Left lung (tissue), 10 donors: ENCODE measurements around the gene ACACA. TPM values are rescaled to one million over a fixed set of nuclear protein-coding genes. Genes with fewer than 3 reads are reported as not detected.

ENCODE experiments used
- ATAC-seq: fragments of 200-7000 bp; cut with Tn5 transposase; one replicate; pipeline ENCODE4 v1.9.1; 2020; ENCODE audit warnings: moderate library complexity
- DNase-seq, 4 donors: peaks; one replicate each; pipeline ENCODE4 v3.0.0-alpha.2; 2013 to 2020
- H3K27ac ChIP-seq, 2 donors: fragments of 200-600 bp; sonication (generic) in 1 of 2; one replicate each; pipeline versions ENCODE4 v1.5.0 to v1.8.0; 2020 to 2021
- H3K27me3 ChIP-seq, 2 donors: fragments of 200-600 bp; sonication (generic) in 1 of 2; one replicate each; pipeline versions ENCODE4 v1.5.0 to v1.8.0; 2020 to 2021
- H3K36me3 ChIP-seq, 2 donors: fragments of 200-600 bp; sonication (generic) in 1 of 2; one replicate each; pipeline versions ENCODE4 v1.5.0 to v1.8.0; 2020 to 2021
- H3K4me1 ChIP-seq, 2 donors: fragments of 200-600 bp; one replicate each; pipeline ENCODE4 v1.8.0; 2021
- H3K4me3 ChIP-seq, 2 donors: fragments of 200-600 bp; sonication (generic) in 1 of 2; one replicate each; pipeline versions ENCODE4 v1.5.0 to v1.8.0; 2020 to 2021; ENCODE audit warnings: mild to moderate bottlenecking in 1 of 2
- H3K9me3 ChIP-seq, 2 donors: fragments of 200-600 bp; sonication (generic) in 1 of 2; one replicate each; pipeline versions ENCODE4 v1.5.0 to v1.8.0; 2020 to 2021
- intact Hi-C, 2 donors: fragments of 100-400 bp; cut with DNase I; formaldehyde crosslinking; loops; one replicate each; pipeline versions ENCODE4 v1.11.2 to v1.14.2; 2022
- polyA plus RNA-seq, 6 donors: library from polyadenylated mRNA; unstranded; fragments of 120-200 nt; gene quantifications; one replicate each; pipeline ENCODE4 v1.2.1, GENCODE V29; 2013; ENCODE audit not compliant: insufficient read length in 6 of 6
- total RNA-seq, 2 donors: library from RNA; stranded (reverse); fragmentation: NEBNext Ultra II Directional; extraction: Animal tissue kit (Norgen Biotek cat#: 25700); gene quantifications; one replicate each; pipeline ENCODE4 v1.2.1, GENCODE V29; 2021
- TF ChIP-seq, protein P1 (sequence below), 2 donors: fragments of 200-600 bp; sonication (generic) in 1 of 2; IDR thresholded peaks; one replicate each; pipeline versions ENCODE4 v1.5.0 to v1.8.0; 2021; ENCODE audit warnings: antibody characterized with exemption in 2 of 2
- donor health status: DM: no; HTN: yes; CAD: no.
- donor health status: DM: no; HTN: no; CAD: no.

The ACACA gene
- total and polyA plus RNA-seq, 8 donors, result 43.6 to 128 (median 53.3) TPM

DNA sequence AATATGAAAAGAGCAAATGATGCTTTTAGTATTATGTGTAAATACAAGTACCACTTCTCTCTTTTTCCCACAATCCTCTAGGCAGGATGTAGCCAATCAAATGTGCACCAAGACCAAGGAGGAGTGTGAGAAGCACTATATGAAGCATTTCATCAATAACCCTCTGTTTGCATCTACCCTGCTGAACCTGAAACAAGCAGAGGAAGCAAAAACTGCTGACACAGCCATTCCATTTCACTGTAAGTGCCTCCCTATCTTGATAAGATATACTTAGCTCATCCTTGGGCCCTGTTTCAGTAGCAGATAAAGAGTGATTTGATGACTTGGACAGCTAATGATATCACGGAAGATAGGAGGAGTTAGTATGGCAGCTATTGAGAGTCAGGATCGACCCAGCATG, 33.8 kb upstream of the ACACA start:
- no peak overlapping the region for H3K4me3 ChIP-seq
- no peaks in the 10 kb centered on the region for H3K27me3 ChIP-seq
- intact Hi-C loops, result no loop called here
- H3K36me3 ChIP-seq, result peaks cover 0 to 91% of the 10 kb centered on the region in 2 donors
- no peaks in the 10 kb centered on the region for H3K9me3 ChIP-seq
- ATAC-seq (no peak), DNase-seq (no peak)
- H3K27ac ChIP-seq, result no peak overlapping the region
- TF ChIP-seq, protein P1, sequence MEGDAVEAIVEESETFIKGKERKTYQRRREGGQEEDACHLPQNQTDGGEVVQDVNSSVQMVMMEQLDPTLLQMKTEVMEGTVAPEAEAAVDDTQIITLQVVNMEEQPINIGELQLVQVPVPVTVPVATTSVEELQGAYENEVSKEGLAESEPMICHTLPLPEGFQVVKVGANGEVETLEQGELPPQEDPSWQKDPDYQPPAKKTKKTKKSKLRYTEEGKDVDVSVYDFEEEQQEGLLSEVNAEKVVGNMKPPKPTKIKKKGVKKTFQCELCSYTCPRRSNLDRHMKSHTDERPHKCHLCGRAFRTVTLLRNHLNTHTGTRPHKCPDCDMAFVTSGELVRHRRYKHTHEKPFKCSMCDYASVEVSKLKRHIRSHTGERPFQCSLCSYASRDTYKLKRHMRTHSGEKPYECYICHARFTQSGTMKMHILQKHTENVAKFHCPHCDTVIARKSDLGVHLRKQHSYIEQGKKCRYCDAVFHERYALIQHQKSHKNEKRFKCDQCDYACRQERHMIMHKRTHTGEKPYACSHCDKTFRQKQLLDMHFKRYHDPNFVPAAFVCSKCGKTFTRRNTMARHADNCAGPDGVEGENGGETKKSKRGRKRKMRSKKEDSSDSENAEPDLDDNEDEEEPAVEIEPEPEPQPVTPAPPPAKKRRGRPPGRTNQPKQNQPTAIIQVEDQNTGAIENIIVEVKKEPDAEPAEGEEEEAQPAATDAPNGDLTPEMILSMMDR (IDR thresholded peaks at IDR 0.05), result no peak
- no peaks in the 10 kb centered on the region for H3K4me1 ChIP-seq

GRCh38 chr17:37438141-37438540, 31.5 kb upstream of the ACACA start:
- no peak for DNase-seq
- intact Hi-C loops, result no loop called here
- Histone ChIP-seq H3K27ac (no peak overlapping the region), H3K36me3 (peaks cover 0 to 91% of the 10 kb centered on the region in 2 donors), H3K27me3 (no peaks in the 10 kb centered on the region), H3K4me1 (no peaks in the 10 kb centered on the region), H3K9me3 (no peaks in the 10 kb centered on the region), H3K4me3 (no peak overlapping the region)
- no peak for ATAC-seq
- TF ChIP-seq, protein P1 (IDR thresholded peaks at IDR 0.05), result no peak

- Histone ChIP-seq H3K4me1 (no peaks in the 10 kb centered on the region), H3K27ac (no peak overlapping the region), H3K36me3 (peaks cover 0 to 73% of the 10 kb centered on the region in 2 donors), H3K4me3 (no peak overlapping the region), H3K9me3 (no peaks in the 10 kb centered on the region), H3K27me3 (no peaks in the 10 kb centered on the region)
- ATAC-seq (no peak), DNase-seq (no peak)
- TF ChIP-seq, protein P1 (IDR thresholded peaks at IDR 0.05), result no peak
- intact Hi-C loops, result no loop called here
Measured at GRCh38 chr17:37432671-37433070, 26.0 kb upstream of the ACACA start.

DNA sequence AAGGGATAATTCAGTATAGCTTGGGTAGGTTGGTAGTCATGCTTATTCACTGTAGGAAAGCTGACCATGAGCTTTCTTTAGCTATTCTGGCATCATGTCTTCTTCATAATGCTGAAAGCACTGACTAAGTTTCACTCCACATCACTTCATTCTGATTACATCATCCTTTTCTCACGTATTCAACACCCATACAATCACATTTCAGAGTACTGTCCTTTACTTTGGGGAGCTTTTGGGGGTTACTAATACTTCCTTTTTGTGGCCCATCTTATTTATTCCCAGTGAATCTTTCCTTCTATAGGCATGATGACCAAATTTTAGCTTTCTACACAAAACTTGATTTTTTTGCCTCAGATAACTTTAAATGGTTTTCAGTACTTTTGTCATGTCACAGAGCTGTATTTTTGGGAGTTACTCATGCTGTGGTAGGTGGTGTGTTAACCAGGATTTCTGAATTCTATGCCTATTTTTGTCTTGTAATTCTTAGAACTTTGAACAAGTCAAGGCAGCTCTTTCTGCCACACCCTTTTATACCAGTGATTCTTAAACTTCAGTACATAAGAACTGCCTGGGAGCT, 23.5 kb upstream of the ACACA start:
- ATAC-seq (no peak), DNase-seq (no peak)
- Histone ChIP-seq H3K9me3 (no peaks in the 10 kb centered on the region), H3K27ac (no peak overlapping the region), H3K4me1 (no peaks in the 10 kb centered on the region), H3K4me3 (no peak overlapping the region), H3K27me3 (no peaks in the 10 kb centered on the region), H3K36me3 (peaks cover 0 to 80% of the 10 kb centered on the region in 2 donors)
- intact Hi-C loops, result no loop called here
- TF ChIP-seq, protein P1 (IDR thresholded peaks at IDR 0.05), result no peak

- Histone ChIP-seq H3K27me3 (no peaks in the 10 kb centered on the region), H3K36me3 (peaks cover 0 to 80% of the 10 kb centered on the region in 2 donors), H3K4me1 (no peaks in the 10 kb centered on the region), H3K9me3 (no peaks in the 10 kb centered on the region), H3K4me3 (no peak overlapping the region), H3K27ac (no peak overlapping the region)
- intact Hi-C loops, result no loop called here
- no peak for ATAC-seq
- DNase-seq, result no peak
- TF ChIP-seq, protein P1 (IDR thresholded peaks at IDR 0.05), result no peak
Measured at GRCh38 chr17:37429453-37429852, 22.8 kb upstream of the ACACA start.
